HG02870 (cell line): ENCODE data around the gene GHRL.

Source experiments
- ATAC-seq: cut with Tn5 transposase; IDR thresholded peaks from one replicate; pipeline ENCODE4 v1.9.1; 2021; ENCODE audit warnings: mild to moderate bottlenecking, moderate library complexity; ENCODE audit not compliant: unreplicated experiment

GHRL gene

GRCh38 chr3:10248184-10248983 is 44.4 kb downstream of the GHRL start, which contains the start of gene TATDN2:
Gene TATDN2, plus strand, starts transcription at chr3:10248459. Its CDS starts 742 bp downstream, at chr3:10249201.
- peak; percentile 96 for ATAC-seq

DNA sequence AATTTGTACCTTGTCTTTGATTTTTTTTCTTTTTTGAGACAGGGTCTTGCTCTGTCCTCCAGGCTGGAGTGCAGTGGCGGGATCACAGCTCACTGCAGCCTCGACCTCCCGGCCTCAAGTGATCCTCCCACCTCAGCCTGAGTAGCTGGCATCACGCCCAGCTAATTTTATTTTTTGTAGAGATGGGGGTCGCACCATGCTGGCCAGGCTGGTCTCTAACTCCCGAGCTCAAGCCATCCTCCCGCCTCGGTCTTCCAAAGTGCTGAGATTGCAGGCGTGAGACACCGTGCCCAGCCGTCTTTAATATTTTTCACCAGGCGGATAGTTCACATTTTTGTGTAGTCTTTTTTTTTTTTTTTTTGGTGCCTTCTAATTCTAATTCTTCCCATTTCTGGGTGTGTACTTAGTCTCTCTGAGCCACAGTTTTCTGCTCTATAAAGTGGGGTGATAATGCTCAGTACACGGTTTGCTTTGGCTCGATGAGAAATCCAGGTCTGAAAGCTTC is 45.0 kb downstream of the GHRL start:
- no peak for ATAC-seq

DNA sequence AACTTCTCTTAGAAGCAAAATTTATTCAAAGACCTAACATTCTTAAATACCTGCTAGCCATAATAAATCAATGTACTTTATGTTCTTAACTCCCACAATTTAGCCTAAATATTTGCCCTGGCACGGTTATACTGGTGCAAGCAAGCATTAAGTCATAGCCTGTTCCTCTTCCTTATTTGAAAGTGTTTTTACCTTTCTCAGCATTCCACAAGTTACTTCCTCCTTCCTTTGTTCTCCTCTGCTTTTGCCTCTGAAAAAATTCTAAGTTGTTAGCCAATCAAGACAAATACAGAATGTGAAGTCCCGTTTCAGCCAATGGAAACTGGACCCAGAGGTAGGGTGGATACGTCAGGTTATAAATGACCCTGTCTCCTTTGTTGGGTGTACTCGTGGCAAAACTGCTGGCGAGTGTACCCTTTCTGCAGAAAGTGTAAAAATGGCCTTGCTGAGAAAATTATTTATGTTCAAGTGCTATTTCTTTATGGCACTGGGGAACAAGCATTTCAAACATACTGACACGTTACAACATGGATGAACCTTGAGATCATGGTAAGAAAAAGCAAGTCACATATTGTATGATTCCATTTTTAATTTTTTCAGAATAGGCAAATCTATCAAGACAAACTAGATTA is 47.5 kb downstream of the GHRL start:
- no peak for ATAC-seq

- ATAC-seq, result no peak
Observed at GRCh38 chr3:10244009-10244408, 48.7 kb downstream of the GHRL start.

GRCh38 chr3:10242182-10243065 is 50.3 kb downstream of the GHRL start:
- ATAC-seq, result no peak

DNA sequence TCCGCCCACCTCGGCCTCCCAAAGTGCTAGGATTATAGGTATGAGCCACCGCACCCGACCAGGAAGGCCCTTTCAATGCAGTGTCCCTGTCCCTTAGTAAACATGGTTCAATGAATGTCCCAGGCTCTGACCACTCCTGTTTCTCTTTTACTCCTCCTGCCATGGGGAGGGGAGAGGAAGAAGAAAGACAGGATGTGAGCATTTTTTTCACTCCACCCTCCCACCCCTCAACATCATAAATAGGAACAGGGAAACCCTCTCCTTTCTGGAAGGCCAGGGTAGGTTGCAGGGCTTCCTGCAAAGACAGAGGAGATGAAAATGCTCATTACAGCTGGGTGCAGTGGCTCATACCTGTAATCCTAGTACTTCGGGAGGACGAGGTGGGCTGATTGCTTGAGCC is 51.9 kb downstream of the GHRL start:
- ATAC-seq, result no peak

- no peak for ATAC-seq
Observed at GRCh38 chr3:10238345-10239183, 54.2 kb downstream of the GHRL start.
